Ishikawa (cell line): ENCODE data around the gene NTM.

Experiments
- CEBPB ChIP-seq: IDR thresholded peaks from 2 replicates; pipeline ENCODE4 v1.6.1; 2012
- EGR1 ChIP-seq: IDR thresholded peaks from 2 replicates; pipeline ENCODE4 v1.6.1; 2012
- EP300 ChIP-seq: IDR thresholded peaks from 2 replicates; pipeline ENCODE4 v1.6.1; 2012; ENCODE audit warnings: borderline replicate concordance
- FOXM1 ChIP-seq: IDR thresholded peaks from 2 replicates; pipeline ENCODE4 v1.6.1; 2012; ENCODE audit warnings: low read depth, borderline replicate concordance
- MAX ChIP-seq: IDR thresholded peaks from 2 replicates; pipeline ENCODE4 v1.6.1; 2012
- NFIC ChIP-seq: IDR thresholded peaks from 2 replicates; pipeline ENCODE4 v1.6.1; 2012
- RAD21 ChIP-seq: IDR thresholded peaks from 2 replicates; pipeline ENCODE4 v1.6.1; 2012; ENCODE audit warnings: low read depth
- REST ChIP-seq: IDR thresholded peaks from 2 replicates; pipeline ENCODE4 v1.6.1; 2012; ENCODE audit warnings: low read depth, mild to moderate bottlenecking
- TAF1 ChIP-seq: IDR thresholded peaks from 2 replicates; pipeline ENCODE4 v1.6.1; 2012; ENCODE audit warnings: low read depth, mild to moderate bottlenecking
- TCF12 ChIP-seq: IDR thresholded peaks from 2 replicates; pipeline ENCODE4 v1.6.1; 2012; ENCODE audit warnings: low read depth
- YY1 ChIP-seq: IDR thresholded peaks from 2 replicates; pipeline ENCODE4 v1.6.1; 2012; ENCODE audit warnings: low read depth
- ZBTB7A ChIP-seq: IDR thresholded peaks from 2 replicates; pipeline ENCODE4 v1.6.1; 2012; ENCODE audit warnings: low read depth

- TF ChIP-seq TAF1 (no peak), RAD21 (no peak), EGR1 (no peak), NFIC (no peak), REST (no peak), ZBTB7A (no peak), MAX (no peak), CEBPB (no peak), FOXM1 (no peak), TCF12 (no peak), EP300 (no peak), YY1 (no peak)
Observed at GRCh38 chr11:131637469-131638175, 267.2 kb downstream of the NTM start.
